ENCODE measurements around the gene PACSIN1.

Gene PACSIN1

DNA sequence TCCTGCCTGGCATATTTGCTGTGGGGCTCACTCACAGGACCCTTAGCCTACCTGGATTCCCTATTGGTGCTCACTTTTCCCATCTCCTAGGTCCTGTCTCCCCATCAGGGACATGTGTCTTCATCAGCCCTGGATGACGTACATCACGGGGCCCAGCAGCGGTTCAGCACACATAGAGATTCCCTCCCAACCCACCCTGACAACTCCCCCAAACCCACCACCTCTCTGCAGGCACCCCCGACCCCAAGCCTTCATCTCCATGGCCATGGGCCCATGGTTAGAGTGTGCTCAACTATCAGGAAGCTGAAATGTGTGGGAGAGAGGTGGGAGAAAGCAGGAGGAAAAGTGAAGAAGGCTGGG is 115.7 kb downstream of the PACSIN1 start:
- TF ChIP-seq ZFHX2 (tag by site-specific recombination; conservative IDR thresholded peaks at IDR 0.05): peak; percentile 45
- no peak for TF ChIP-seq ZNF416 (tag by site-specific recombination; IDR thresholded peaks at IDR 0.05)
- TF ChIP-seq ZNF830 (tag by site-specific recombination; IDR thresholded peaks at IDR 0.05; ENCODE audit: low read depth): no peak
- TF ChIP-seq ZNF623 (tag by site-specific recombination; IDR thresholded peaks at IDR 0.05): no peak
- no peak for TF ChIP-seq ZNF621 (tag by site-specific recombination; IDR thresholded peaks at IDR 0.05)
- TF ChIP-seq, protein P1, sequence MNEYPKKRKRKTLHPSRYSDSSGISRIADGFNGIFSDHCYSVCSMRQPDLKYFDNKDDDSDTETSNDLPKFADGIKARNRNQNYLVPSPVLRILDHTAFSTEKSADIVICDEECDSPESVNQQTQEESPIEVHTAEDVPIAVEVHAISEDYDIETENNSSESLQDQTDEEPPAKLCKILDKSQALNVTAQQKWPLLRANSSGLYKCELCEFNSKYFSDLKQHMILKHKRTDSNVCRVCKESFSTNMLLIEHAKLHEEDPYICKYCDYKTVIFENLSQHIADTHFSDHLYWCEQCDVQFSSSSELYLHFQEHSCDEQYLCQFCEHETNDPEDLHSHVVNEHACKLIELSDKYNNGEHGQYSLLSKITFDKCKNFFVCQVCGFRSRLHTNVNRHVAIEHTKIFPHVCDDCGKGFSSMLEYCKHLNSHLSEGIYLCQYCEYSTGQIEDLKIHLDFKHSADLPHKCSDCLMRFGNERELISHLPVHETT (tag by site-specific recombination; IDR thresholded peaks at IDR 0.05): no peak
- TF ChIP-seq SP3 (tag by site-specific recombination; IDR thresholded peaks at IDR 0.05): no peak
- no peaks in the 10 kb centered on the region for H3K4me1 ChIP-seq (ENCODE audit: control insufficient read depth, insufficient read depth, low read length)
- no peaks in the 10 kb centered on the region; a peak in 1 of 3 replicates for H3K36me3 ChIP-seq (ENCODE audit: control insufficient read depth in 2 of 2, insufficient read depth in 1 of 2, low read length in 2 of 2)
- CTCF ChIA-PET: interaction anchor here (0.7 to 1.5 kb wide), 4 partner anchors 9 to 342 kb away, joined by 3 to 5 read pairs (median 4); no protein-coding TSS in a partner anchor
- no peak overlapping the region for H3K4me3 ChIP-seq (ENCODE audit: low read depth, low read length)
- POLR2A ChIA-PET: interaction anchor here (1.9 kb wide), 1 partner anchor 10 kb away, joined by 4 read pairs; no protein-coding TSS in a partner anchor
- no peak overlapping the region for H3K27ac ChIP-seq (ENCODE audit: extremely low read depth, low read depth, low read length)
- H3K9me3 ChIP-seq (ENCODE audit: control insufficient read depth, insufficient read depth, low read depth, low read length): no peaks in the 10 kb centered on the region

- H3K9me3 ChIP-seq (ENCODE audit: control insufficient read depth, insufficient read depth, low read depth, low read length): no peaks in the 10 kb centered on the region
- H3K27ac ChIP-seq (ENCODE audit: extremely low read depth, low read depth, low read length): no peak overlapping the region
- peaks cover 0 to 11% of the 10 kb centered on the region in 2 experiments; a peak in 2 of 3 replicates for H3K36me3 ChIP-seq (ENCODE audit: control insufficient read depth in 2 of 2, insufficient read depth in 1 of 2, low read length in 2 of 2)
- POLR2A ChIA-PET: no interaction called here
- H3K4me3 ChIP-seq (ENCODE audit: low read depth, low read length): no peak overlapping the region
- H3K4me1 ChIP-seq (ENCODE audit: control insufficient read depth, insufficient read depth, low read length): no peaks in the 10 kb centered on the region
- CTCF ChIA-PET: interaction anchor here (0.8 to 2.0 kb wide), 8 partner anchors 8 to 124 kb away, joined by 3 to 12 read pairs (median 7); no protein-coding TSS in a partner anchor
- TF ChIP-seq ZNF654 (tag by site-specific recombination; IDR thresholded peaks at IDR 0.05; ENCODE audit: low read depth) (0 out of 2 replicates have a peak, but pooled peaks have one; percentile 4), ZNF146 (tag by site-specific recombination; IDR thresholded peaks at IDR 0.05) (no peak), ZFHX2 (tag by site-specific recombination; conservative IDR thresholded peaks at IDR 0.05) (0 out of 2 replicates have a peak, but pooled peaks have one; percentile 10), ZSCAN23 (tag by site-specific recombination; IDR thresholded peaks at IDR 0.05) (no peak)
- TF ChIP-seq, protein P2, sequence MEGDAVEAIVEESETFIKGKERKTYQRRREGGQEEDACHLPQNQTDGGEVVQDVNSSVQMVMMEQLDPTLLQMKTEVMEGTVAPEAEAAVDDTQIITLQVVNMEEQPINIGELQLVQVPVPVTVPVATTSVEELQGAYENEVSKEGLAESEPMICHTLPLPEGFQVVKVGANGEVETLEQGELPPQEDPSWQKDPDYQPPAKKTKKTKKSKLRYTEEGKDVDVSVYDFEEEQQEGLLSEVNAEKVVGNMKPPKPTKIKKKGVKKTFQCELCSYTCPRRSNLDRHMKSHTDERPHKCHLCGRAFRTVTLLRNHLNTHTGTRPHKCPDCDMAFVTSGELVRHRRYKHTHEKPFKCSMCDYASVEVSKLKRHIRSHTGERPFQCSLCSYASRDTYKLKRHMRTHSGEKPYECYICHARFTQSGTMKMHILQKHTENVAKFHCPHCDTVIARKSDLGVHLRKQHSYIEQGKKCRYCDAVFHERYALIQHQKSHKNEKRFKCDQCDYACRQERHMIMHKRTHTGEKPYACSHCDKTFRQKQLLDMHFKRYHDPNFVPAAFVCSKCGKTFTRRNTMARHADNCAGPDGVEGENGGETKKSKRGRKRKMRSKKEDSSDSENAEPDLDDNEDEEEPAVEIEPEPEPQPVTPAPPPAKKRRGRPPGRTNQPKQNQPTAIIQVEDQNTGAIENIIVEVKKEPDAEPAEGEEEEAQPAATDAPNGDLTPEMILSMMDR (tag by site-specific recombination; IDR thresholded peaks at IDR 0.05): peak; percentile 63
These were observed 117.6 kb downstream of the PACSIN1 start for GRCh38 chr6:34583461-34583860.

DNA sequence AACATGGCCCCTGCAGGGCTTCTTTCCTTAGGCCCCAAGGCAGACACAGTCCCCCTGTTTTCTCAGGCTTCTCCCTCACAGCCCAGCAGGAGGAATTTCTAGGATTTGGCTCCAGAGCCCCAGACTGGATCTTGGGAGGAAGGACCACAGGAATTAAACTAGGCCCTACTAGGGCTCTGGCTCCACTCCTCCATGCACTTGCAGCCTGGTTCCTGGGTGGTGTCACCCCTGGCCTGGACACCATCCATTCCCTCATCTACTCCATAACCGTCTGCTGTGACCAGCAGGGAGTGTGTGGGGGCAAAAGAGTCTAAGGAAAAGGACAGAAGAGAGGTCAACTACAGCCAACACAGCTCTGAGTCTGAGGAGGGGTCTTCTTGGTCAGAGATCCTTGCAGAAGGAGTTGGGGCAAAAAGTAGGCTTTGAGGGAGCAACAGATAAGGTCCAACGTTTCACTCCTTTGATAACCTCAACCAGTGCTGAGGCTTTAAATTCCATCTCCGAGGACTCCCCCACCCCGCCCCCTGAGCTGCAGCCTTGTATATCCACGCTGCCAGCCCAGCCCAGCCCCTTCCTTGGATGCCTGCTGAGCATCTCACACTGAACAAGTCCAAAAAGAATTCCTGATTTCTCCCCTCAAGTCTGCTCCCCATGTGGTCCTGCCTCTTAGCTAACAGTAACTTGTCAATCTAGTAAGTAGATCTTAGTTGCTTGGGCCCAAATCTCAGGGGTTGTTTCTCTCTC is 118.2 kb downstream of the PACSIN1 start:
- Histone ChIP-seq H3K27ac (ENCODE audit: extremely low read depth, low read depth, low read length) (no peak overlapping the region), H3K9me3 (ENCODE audit: control insufficient read depth, insufficient read depth, low read depth, low read length) (no peaks in the 10 kb centered on the region), H3K4me1 (ENCODE audit: control insufficient read depth, insufficient read depth, low read length) (no peaks in the 10 kb centered on the region), H3K4me3 (ENCODE audit: low read depth, low read length) (no peak overlapping the region), H3K36me3 (ENCODE audit: control insufficient read depth in 2 of 2, insufficient read depth in 1 of 2, low read length in 2 of 2) (peaks cover 0 to 16% of the 10 kb centered on the region in 2 experiments; a peak in 2 of 3 replicates)
- TF ChIP-seq, protein P2 (tag by site-specific recombination; IDR thresholded peaks at IDR 0.05): no peak
- TF ChIP-seq OSR2 (tag by site-specific recombination; IDR thresholded peaks at IDR 0.05): no peak
- no peak for TF ChIP-seq ZNF513 (tag by site-specific recombination; IDR thresholded peaks at IDR 0.05)
- no peak for TF ChIP-seq ZNF596 (tag by site-specific recombination; IDR thresholded peaks at IDR 0.05)
- no peak for TF ChIP-seq ZNF121 (tag by site-specific recombination; IDR thresholded peaks at IDR 0.05)
- TF ChIP-seq ZNF670 (tag by site-specific recombination; IDR thresholded peaks at IDR 0.05; ENCODE audit: low read depth): no peak
- no peak for TF ChIP-seq ZBTB1 (tag by site-specific recombination; IDR thresholded peaks at IDR 0.05)
- TF ChIP-seq PRDM10 (tag by site-specific recombination; IDR thresholded peaks at IDR 0.05): no peak
- POLR2A ChIA-PET: no interaction called here
- CTCF ChIA-PET: interaction anchor here (0.6 to 2.0 kb wide), 6 partner anchors 8 to 301 kb away, joined by 3 to 12 read pairs (median 8); no protein-coding TSS in a partner anchor

Measured in HEK293 (cell line).